Activated CD4-positive, CD25-positive, alpha-beta regulatory T cell (primary cell): ENCODE measurements around the gene ULBP3.
"Not testable (repeated sequence)": the region's sequence is repeated elsewhere in the genome, so short reads cannot be mapped to it uniquely, and the experiment has no call there.

Experiments
- DNase-seq, 4 experiments: peaks; one replicate each; lab custom pipeline; 2025; lab: John Stamatoyannopoulos, UW

ULBP3 gene

DNA sequence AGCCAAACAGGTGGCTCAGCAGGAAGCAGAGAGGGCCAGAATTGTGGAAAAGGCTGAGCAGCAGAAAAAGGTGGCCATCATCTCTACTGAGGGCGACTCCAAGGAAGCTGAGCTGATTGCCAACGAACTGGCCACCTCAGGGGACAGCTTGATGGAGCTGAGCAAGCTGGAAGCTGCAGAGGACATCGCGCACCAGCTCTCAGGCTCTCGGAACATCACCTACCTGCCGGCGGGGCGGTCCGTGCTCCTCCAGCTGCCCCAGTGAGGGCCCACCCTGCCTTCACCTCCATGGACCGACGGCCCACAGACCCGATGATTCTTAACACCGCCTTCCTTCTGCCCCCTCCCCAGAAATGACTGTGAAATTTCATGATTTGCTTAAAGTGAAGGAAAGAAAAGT, 25.8 kb downstream of the ULBP3 start:
- no peak for DNase-seq

DNA sequence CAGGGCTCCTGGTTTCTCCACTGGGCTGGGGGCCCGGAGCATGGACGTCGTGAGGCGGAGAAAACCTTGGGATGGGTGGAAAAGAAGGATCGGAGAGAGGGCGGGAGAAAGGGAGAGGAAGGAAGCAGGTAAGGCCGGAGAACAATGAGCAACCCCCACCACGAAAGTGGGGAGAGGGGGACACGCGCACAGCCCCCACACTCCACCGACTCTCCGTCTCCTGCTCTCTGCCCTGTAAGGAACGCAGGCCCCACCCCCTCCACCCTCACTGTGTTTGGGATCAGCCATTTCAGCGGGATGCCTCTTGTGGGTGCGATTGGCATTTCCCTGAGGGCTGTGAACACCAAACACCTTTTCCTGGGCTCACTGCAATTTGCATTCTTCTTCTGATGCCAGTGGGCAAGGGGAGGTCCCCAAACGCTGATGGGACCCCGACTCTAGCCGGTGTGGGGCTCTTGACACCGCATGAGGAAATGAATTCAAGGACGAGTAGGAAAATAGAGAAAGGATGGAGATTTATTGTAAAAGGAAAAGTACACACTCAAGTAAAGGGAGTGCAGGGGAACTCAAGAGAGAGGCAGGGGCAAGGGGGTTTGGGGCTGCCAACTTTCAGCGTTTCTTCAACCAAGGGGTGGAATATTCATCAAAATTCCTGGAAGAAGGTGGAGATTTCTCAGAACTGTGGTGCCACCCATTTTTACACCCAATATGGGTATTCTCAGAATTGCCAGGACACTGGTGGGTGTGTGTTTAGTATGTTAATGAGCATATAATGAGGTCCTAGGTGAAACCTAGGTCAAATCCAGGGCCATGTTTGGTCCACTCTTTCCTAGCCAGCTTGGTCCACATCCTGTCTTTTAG, 30.5 kb downstream of the ULBP3 start:
- DNase-seq: no peak

DNA sequence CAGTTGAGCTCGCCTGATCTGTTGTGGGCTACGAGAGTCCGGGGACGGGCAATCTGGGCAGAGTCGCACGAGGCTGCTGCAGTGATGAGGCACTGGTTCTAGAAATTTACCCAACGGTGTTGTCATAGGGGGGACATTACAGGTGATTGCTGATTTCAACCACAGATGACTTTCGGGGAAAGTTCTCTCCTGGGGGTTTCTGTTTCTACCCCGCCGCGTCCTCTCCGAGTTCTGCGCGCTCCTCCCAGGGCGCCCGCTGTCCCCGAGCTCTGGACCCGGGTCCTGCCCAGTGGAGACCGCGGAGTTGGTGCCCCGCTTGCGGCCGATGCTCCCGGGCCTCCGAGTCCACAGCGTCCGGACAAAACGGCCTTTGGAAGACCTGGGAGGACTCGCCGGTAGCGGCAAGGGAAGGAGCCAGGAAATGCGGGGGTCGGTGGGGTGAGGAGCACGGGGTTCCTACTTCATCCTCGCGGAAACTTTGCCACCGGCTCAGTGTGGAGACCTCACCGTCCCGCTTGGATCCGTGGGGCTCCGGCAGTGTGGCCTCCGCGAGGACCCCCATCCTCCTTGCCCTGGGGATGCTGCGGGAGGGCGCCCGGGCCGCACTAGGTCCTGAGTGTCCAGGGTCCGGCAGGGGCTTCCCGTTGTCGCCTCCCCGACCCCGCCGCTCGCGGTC, 31.3 kb downstream of the ULBP3 start:
- no peak for DNase-seq

DNA sequence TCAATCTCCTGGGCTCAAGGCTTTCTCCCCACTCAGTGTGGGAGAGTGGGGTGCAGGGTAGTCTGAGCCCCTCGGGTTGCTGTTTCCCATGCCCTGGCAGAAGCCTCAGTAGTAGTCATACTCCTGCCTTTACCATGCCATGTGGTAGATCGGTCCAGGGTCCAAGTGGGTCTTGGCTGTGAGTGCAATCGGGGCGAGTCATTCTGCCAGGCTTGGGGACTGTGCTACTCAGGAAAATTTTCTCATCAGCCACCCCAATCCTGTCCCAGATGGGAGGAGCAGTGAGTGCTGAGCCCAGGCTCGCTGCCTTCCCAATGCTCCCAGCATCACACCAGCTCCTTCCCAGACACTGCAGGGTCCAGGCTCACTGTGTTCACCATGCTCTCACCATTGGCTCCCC, 32.8 kb downstream of the ULBP3 start:
- no peak for DNase-seq

DNA sequence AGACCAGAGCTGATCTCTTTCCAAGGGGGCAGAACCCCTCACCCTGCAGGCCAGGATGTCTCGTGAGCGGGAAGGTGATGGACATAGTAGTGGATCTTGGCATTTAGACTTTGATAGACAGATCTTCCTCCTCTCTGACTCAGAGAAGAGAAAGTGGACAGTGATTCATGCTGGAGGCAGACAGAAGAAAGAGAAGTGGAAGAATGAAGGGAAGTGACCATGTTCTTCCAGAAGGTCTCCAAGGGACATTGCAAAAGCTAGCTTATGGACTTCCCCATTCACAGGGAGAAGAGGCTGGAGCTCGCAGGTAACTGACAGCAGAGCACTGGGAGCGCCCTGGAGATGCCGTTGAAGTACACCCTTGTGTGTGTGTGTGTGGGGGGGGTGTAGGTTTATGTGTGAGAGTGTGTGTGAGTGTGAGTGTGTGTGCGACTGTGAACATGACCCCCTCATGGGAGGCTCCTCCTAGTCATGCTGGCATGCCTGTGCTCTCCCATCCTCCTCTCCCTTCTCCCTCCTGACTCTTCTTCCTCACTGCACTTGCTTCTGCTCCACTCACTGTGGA, 35.6 kb downstream of the ULBP3 start:
- no peak for DNase-seq

DNA sequence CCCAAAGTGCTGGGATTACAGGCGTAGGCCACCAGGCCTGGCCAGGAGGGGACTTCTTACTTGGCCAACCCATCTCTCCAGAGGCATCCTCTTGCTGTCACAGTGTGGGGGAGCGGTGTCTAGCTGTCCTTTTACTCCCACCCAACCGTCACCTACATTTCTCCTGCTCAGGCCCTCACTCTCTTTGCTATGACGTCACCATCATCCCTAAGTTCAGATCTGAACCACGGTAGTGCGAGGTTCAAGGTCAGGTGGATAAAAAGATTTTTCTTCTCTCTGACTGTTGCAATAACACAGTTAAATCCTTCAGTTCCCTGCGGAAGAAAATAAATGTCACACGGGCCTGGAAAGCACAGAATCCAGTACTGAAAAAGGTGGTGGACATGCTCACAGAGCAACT, 36.3 kb downstream of the ULBP3 start:
- DNase-seq: no peak

DNA sequence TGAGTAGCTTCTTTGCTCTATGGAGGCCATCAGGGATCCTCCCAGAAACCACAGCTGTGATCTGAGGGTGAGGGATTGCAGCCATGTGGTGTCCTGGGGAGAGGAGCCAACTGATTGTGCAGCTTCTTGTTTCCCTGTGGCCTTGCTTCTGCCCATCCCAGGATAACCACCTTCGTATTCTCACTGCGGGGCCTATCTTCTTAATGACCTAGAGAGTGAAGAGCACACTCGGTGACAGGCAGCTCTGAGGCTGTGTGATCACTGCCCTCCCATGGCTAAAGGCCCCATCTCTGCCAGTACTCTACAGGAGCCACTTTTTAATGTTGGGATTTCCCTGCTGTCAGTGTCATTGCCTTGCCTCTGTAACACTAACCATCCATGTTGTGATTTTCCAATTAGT, 38.3 kb downstream of the ULBP3 start:
- DNase-seq: no peak

DNA sequence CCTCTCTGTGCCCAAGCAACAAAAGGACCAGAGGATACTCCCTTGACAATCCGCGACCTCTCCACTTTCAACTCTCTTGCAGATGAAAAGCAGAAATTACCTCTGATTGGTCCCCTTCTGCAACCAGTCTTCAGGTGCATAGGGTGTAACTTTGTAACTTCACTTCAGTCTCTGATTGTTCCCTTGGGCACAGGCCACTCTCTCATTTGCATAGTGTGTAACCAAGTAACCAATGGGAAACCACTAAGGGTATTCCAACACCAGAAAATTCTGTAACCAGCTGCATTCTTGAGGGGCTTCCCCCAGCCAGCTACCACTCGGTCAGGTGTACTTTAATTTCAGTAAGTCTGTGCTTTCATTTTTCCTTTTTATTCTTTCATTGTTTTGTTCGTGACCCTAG, 39.2 kb downstream of the ULBP3 start:
- no peak for DNase-seq

DNA sequence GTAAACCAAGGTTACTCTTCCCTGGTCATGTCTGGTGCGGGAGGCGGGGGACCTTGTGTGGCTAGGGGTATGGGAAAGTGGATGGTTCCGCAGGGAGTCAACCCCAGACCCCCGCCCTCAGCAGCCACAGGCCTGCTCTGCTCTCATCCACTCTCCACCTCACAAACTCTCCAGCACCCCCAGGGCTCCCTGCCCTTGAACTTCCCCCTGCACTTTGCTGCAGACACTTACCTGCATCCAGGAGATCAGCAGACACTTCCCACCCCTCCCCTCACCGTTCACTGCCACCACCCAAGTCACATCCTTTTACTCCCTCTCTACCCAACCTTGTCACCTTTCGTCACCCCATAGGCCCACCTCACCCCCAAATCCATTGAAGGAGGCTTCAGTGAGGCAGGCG, 39.6 kb downstream of the ULBP3 start:
- no peak for DNase-seq

DNA sequence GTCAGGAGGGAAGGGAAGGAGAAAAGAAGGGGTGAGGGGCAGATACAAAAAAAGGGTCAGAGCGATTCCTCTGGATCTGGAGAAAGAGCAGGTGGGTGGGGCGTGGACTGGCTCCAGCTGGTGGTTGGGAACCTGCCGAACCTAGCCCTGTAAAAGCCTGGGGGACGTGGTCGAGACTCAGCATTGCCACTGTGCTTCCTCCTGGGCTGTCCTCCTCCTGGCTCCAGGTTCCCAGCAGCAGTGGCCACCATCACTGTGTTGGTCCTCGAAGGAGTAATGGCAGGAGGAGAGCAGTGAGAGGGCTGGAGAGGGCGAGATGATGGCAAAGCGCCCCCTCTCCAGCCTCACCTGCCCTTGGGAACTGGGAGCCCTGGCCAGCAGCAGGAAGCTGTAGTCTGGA, 40.1 kb downstream of the ULBP3 start:
- no peak for DNase-seq

DNA sequence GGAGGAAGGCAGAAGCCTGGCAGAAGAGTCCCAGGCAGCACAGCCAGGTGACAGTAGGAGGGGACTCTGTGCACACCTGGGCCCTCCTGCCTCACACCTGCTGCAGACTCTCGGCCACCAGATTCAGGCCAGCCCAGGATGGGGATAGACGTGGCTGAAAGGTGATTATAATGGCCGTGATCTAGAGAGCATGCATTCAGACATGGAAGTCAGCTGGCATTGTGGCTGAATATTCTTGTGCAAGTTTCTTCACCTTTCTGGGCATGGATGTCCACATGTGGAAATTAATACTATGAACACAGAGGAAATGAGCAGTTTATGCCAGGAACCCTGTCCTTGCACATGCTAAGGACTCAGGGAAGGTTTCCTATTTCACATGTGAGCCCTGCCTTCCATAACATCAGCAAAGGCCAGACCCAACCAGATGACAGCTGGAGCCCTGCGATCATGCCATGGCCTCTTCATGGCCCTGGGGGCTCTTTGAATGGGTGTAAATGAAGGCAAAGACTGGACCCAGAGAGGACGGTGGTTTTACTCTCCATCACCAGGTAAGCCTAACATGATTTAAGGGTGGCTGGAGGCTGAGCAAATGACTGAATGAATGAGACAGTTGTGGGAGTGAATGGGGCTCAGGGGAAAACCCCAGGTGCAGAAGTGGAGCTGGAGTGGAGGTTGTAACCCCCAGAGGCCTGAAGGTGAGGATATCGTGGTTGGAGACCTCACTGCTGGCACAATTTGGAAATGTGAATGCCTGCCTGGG, 40.9 kb downstream of the ULBP3 start:
- DNase-seq: no peak

DNA sequence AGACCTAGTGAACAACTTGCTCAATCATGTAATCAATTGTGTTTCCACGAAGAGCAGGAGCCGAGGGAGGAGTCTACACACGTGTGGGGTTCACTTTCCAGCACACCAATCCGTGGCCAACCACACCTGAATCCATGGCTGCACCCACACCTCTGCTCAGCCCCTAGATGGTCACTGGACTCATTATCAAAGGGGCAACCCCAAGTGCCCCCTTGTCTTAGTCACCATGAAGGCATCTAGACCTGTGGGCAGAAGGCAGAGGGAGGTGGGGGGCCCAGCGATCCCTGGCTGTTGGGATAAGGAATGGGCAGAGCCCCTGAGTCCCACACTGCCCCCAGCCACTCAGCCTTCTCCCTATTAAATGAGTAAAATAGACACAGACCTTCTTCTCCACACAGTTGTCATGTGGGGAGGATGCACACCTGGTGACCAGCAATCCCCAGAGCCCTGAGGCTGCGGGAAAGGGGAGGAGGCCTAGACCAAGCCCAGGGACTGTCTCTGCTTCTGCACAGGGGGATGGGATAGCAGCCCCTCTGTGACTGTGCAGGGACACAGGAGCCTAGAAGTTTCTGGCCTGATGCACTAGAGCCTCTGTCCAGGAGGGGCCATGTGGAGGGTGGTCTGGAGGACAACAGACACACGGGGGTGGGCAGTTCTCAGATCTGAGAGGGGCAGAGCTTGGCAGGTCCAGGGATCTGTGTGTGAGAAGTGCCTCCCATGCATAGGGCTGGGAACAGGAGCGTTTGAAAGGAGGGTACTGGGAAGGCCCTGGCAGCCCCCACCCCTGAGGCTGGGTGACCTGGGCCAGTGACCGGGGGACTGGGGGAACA, 41.7 kb downstream of the ULBP3 start:
- no peak for DNase-seq

DNA sequence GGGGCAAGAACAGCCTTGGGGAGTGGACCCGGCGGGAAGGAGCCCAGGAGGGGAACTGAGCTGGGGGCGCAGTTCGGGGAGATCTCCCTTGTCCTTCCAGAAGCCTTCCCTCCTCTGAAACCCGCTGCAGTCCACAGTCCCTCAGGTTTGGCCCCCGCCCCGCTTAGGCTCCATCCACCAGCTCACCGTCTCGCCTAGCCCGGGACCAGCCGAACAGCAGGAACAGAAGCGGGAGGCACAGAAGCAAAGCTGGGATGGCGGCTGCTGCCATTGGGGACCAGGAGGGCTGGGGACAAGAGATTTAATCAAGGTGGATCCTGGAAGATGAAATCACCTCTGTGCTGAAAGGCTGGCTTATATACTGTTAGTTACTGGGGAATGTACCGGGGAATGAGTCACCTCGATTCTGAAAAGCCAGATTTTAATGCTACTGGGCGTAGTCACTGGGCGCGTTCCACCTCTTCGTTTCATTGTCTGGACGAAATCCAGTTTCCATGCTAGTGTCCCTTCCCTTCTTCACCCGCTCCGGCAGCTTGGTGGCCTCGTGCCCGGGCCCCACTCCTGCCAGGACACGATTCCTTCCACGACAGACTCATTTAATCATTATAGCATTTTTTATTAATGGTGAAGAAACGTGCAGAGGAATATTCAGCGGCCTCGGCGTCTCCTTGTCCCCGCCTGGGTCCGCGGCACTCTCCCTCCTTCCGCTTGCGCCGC, 43.6 kb downstream of the ULBP3 start, which contains the start of gene RAET1L:
RAET1L (minus strand) TSS at position 332 of the 717 bp plus-strand sequence; CDS start at position 271, 61 bp downstream.
- no peak for DNase-seq

DNA sequence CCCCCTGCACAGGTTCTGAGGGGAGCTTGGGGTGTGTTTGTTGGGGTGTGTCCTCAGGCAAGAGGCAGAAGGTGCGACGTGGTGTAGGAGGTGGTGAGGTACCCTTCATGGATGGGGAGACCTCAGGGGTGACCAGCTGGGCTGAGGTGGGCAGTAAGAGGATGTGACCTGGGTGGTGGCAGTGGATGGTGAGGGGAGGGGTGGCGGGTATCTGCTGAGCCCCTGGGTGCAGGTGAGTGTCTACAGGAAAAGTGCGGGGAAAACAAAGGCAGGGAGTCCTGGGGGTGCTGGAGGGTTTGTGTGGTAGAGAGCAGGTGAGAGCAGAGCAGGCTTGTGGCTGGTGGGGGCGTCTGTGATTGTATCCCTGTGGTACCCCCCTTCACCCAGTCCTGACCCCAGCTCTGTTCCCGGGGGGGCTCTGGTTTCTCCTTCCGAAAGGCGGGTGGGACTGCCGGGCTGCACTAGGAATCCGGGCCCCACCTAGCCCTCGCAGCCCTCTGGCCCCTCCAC, 44.2 kb downstream of the ULBP3 start:
- DNase-seq: no peak

DNA sequence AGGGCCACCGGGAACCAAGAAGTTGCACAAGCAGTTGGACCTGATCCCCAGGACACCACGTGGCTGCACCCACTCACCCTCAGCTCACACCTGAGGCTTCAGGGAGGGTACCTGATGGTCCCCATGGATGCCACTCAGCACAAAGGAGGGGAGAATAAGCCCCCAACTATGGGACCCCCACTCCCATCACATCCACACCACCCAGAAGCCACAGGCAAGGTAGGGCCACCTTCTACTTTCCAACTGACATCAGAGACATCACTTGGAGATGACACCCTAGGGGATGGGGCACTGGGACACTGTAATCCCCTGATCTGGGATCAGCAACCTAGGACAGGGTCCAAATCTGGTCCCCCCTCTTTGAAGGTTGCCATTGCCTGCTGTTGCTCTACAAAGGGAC, 44.9 kb downstream of the ULBP3 start:
- DNase-seq: not testable (repeated sequence)

DNA sequence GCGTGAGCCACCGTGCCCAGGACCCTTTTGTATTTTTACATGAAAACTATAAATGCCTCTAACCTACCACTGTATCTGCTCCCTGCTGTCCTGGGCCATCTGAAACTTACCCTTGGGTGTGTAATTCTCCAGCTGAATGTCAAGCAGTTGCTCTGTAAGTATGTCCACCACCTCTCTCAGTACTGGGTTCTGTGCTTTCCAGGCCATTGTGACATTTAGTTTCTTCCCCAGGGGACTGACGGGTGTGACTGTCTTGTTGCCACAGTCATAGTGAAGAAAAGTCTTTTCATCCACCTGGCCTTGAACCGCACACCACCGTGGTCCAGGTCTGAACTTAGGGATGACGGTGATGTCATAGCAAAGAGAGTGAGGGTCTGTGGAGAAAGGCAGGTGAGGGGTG, 47.1 kb downstream of the ULBP3 start:
- not testable (repeated sequence) for DNase-seq

DNA sequence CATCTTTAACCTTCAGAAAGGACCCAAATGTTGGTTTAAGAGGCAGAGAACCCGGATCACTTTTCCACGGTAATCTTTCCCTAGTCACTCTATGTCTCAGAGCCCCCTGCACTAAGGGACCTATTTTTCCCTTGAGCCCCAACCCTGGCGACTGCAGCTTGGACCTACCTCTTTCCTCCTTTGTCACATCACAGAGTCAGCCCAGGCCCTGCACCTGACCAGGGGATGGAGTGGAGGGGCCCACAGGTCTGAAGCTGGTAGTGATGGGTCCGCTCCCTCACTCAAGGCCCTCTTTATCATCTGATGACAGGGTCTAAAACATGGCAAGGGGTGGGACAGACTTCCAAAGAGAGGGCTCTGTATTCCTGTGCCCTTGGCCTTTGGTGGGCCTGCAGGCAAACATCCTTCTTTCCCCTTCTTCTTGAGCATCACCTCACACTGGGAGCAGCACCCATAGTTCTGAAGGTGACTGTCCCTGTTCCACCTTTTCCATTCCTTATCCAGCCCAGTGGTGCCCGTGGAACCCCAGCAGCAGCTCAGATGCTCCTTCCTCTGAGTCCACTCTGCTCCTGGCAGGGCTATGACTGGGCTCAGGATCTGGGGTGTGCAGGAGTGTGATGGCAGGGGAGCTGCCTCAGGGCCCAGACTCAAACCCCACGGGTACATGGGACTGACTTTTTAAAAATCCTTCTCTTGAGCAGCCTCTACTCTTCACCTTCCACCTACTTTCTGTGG, 49.9 kb downstream of the ULBP3 start:
- no peak for DNase-seq

DNA sequence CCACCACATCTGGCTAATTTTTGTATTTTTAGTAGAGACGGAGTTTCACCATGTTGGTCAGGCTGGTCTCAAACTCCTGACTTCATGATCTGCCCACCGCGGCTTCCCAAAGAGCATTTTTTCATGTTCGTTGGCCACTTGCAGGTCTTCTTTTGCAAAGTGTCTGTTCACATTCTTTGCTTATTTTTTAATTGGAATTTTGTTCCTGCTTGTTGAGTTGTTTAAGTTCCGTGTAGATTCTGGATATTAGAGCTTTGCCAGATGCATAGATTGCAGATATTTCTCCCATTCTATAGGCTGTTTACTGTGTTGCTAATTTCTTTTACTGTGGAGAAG, 51.8 kb downstream of the ULBP3 start:
- DNase-seq: not testable (repeated sequence)

DNA sequence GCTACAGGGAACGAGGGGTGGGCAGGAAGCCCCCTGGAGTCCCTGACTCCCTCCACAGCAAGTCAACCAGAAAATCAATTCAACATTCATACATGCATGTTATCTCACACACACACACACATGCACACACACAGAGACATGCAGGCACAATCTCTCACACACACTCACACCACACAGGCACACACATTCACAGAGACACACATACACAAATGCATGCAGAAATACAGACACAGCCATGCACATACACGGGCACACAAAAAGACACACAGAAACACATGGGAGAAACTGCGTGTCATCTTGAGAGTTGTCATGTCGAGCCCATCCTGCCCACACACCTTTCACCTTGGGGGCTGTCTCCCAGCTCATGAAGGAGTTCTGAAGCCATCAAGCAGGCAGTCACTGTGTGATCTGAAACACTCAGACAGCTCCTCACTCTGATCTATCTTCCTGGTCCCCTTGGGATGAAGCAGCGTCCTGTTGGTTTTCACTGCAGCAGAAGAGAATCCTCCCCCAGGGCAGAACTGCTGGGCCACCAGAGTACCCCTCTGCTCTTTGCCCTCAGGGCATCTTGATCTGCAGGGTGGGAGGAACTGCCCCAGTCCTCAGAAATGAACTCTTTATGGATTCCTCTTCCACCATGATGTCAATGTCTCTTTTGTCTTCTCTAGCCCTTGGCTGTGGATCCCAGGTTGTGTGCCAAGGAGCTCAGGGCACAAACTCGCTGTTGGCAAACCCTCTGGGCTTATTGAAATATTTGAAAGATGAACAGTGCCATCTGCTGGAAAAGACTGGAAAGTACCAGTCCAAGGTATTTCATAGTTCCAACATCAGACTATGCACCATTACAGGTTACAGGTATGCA, 52.4 kb downstream of the ULBP3 start:
- DNase-seq: peak in 2 of 4 experiments; percentile 11 to 15
